Stimulated activated CD4-positive, alpha-beta T cell treated with anti-CD3 and anti-CD28 coated beads, Interleukin-4, amount 100 ng/mL, for 1 hour (primary cell): Measurements from ENCODE around the gene IPCEF1.

Source experiments
- DNase-seq: peaks from one replicate; pipeline ENCODE4 v3.0.0-alpha.2; 2020

IPCEF1 gene

GRCh38 chr6:154289818-154290508 is 66.6 kb downstream of the IPCEF1 start:
- no peak for DNase-seq

GRCh38 chr6:154285826-154286225 is 70.8 kb downstream of the IPCEF1 start:
- no peak for DNase-seq

GRCh38 chr6:154284313-154284853 is 72.2 kb downstream of the IPCEF1 start:
- DNase-seq: no peak

- no peak for DNase-seq
Measured at GRCh38 chr6:154280521-154280920, 76.1 kb downstream of the IPCEF1 start.

GRCh38 chr6:154277629-154278017 is 79.0 kb downstream of the IPCEF1 start:
- DNase-seq: no peak

GRCh38 chr6:154276810-154277628 is 79.6 kb downstream of the IPCEF1 start:
- no peak for DNase-seq

GRCh38 chr6:154274168-154274567 is 82.4 kb downstream of the IPCEF1 start:
- DNase-seq: no peak

- DNase-seq: no peak
Measured at GRCh38 chr6:154268486-154268885, 88.1 kb downstream of the IPCEF1 start.

- no peak for DNase-seq
Measured at GRCh38 chr6:154267508-154268106, 89.0 kb downstream of the IPCEF1 start.

- DNase-seq: no peak
Measured at GRCh38 chr6:154266560-154267099, 90.0 kb downstream of the IPCEF1 start.

GRCh38 chr6:154261688-154262397 is 94.8 kb downstream of the IPCEF1 start:
- DNase-seq: no peak

GRCh38 chr6:154258064-154258757 is 98.4 kb downstream of the IPCEF1 start:
- DNase-seq: no peak

- no peak for DNase-seq
Measured at GRCh38 chr6:154257067-154257466, 99.5 kb downstream of the IPCEF1 start.

- DNase-seq: no peak
Measured at GRCh38 chr6:154252678-154253077, 103.9 kb downstream of the IPCEF1 start.

GRCh38 chr6:154251116-154251515 is 105.5 kb downstream of the IPCEF1 start:
- no peak for DNase-seq

GRCh38 chr6:154249499-154250298 is 106.9 kb downstream of the IPCEF1 start:
- no peak for DNase-seq

GRCh38 chr6:154247119-154247861 is 109.3 kb downstream of the IPCEF1 start:
- no peak for DNase-seq

- no peak for DNase-seq
Measured at GRCh38 chr6:154246723-154247118, 109.9 kb downstream of the IPCEF1 start.

GRCh38 chr6:154245506-154245905 is 111.1 kb downstream of the IPCEF1 start:
- DNase-seq: no peak
